VCaP (cell line): Measurements from ENCODE around the gene KDM4C.

Experiments used
- H3K27ac ChIP-seq: fragments of 450-650 bp; 2 replicates; pipeline ENCODE4 v1.5.1; 2017
- CTCF ChIP-seq: fragments of 450-650 bp; conservative IDR thresholded peaks from 2 replicates; pipeline ENCODE4 v1.5.1; 2017; ENCODE audit warnings: mild to moderate bottlenecking, moderate library complexity

Gene KDM4C

GRCh38 chr9:6870149-6870548 is 112.4 kb downstream of the KDM4C start:
- H3K27ac ChIP-seq = no peak overlapping the region
- TF ChIP-seq CTCF = no peak

GRCh38 chr9:6870650-6871477 is 113.1 kb downstream of the KDM4C start:
- no peak overlapping the region for H3K27ac ChIP-seq
- TF ChIP-seq CTCF = no peak

- no peak overlapping the region for H3K27ac ChIP-seq
Measured at GRCh38 chr9:6873857-6874256, 116.1 kb downstream of the KDM4C start.

GRCh38 chr9:6876195-6876894 is 118.6 kb downstream of the KDM4C start:
- TF ChIP-seq CTCF = no peak
- no peak overlapping the region for H3K27ac ChIP-seq

More at GRCh38 chr9:6873857-6874256, 116.1 kb downstream of the KDM4C start:
- no peak for TF ChIP-seq CTCF

- TF ChIP-seq CTCF = no peak
- H3K27ac ChIP-seq = no peak overlapping the region
Measured at GRCh38 chr9:6877671-6878161, 119.9 kb downstream of the KDM4C start.

- H3K27ac ChIP-seq = no peak overlapping the region
- TF ChIP-seq CTCF = no peak
Measured at GRCh38 chr9:6880626-6881025, 122.9 kb downstream of the KDM4C start.

GRCh38 chr9:6884101-6884500 is 126.3 kb downstream of the KDM4C start:
- no peak for TF ChIP-seq CTCF

More at GRCh38 chr9:6884101-6884500, 126.3 kb downstream of the KDM4C start:
- no peak overlapping the region for H3K27ac ChIP-seq
